Renal pelvis (tissue), 4 donors: ENCODE data around the gene MAST4. TPM values are rescaled to one million over a fixed set of nuclear protein-coding genes. Genes with fewer than 3 reads are reported as not detected.

Experiments
- DNase-seq: peaks from one replicate; pipeline ENCODE4 v3.0.0-alpha.2; 2013
- polyA plus RNA-seq, 3 donors: library from polyadenylated mRNA; unstranded; fragments of 120-200 nt; gene quantifications; one replicate each; pipeline ENCODE4 v1.2.1, GENCODE V29; 2013; ENCODE audit not compliant: insufficient read length in 3 of 3

Gene MAST4
- polyA plus RNA-seq, 3 donors: 14.8 to 20.3 (median 19.0) TPM

DNA sequence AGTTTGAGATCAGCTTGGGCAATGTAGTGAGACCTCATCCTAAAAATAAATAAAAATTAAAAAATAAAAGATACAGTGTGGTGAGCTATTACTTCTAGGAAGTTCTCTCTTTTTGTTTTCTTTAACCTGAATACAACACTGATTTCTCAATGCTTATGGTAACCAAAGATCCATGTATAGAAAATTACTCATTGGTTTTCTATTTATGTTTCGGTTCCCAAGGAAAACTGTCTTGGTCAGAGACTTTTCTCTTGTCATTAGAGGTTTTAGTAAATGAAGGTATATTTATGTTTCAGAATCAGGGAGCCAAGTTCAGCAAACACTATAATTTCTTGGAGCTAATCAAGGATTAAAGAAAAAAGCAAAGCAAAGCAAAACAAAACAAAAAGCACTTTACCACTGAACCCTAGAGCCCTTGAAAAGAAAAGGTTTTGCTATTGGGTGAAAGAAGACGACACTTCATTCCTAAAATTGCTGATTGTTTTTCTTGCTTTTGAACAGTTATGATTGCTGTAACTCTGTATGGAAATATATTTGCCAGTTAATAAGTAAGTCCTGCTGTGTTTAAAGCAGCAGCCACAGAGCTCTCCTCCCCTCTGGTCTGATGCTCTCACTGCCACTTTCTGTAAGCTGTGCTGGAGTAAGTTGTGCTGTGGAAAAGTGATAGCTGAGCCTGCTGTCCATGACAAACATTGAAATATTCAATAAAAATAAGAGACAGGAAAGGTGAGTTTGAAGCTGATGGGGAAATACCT lies 302.2 kb downstream of the MAST4 start:
- DNase-seq: no peak

DNA sequence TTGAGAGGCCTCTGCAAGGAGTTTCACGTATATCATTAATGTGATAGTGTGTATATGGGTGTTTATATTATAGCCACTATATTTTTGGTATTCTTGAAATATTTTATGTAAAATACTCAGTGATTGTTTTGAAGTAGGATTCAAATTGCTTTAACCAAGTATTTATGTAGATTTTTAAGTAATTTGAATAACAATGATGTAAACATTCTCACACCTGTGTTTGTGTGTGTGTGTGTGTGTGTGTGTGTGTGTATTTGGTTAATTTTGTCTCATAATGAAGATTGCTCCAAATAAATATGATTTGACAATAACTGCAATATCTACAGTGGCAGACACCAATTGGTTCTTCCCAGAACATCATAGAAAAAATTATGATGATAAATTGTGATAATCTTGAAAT lies 307.0 kb downstream of the MAST4 start:
- no peak for DNase-seq

DNA sequence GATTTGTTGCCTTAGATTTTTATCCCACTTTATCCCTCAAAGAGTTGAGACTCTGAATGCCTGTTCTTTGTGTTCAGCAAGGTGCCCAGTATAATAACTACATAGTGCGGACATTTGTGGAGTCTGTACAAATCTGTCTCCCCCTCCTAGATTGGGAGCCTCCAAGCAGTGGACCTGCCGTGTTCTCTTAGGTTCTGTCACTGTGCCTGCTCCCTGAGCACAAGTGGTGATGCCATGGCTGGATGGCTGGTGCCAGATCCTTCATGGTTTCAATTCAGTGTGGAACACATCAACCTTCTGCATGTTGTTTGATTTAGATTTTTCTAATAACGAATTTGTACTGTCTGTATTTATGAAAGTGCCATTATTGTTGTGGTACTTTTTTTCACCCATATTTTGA lies 307.5 kb downstream of the MAST4 start:
- no peak for DNase-seq

DNA sequence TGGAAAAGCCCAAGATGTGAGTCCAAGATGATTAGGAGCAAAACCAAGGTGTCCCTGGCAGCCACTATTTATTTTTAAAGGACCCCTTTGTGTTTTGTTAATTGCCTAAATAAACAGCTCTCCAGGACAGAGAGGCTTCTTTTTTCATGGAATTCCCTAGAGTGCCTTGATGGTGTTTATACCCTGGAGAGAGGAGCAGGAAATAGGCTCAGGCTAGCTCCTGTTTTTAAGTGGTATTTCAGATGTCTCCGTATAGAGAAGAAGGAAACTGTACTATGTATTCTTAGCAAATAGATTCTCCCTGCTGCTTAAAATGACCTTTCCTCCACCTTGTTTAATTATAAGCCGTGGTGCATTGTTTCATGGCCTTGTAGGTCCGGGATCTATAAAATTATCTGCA lies 308.0 kb downstream of the MAST4 start:
- DNase-seq: no peak

DNA sequence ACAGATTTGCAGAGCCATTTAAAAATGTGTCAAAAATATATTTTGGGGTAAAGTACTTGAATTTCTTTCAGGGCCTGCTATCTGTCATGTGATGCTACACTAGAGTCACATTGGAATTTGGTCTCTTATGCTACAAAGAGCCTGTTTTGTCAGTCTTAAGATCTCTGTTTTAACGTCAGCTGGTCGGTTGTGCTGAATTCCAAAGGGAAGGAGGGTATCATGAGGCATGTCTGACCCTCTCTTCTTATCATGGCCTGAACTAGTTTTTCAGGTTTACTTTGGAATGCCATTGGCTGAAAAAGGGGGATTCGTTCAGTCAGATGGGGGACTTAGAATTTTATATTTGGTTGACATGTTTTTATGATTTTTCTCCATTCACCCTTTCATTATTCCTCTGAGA lies 309.8 kb downstream of the MAST4 start:
- DNase-seq: no peak

DNA sequence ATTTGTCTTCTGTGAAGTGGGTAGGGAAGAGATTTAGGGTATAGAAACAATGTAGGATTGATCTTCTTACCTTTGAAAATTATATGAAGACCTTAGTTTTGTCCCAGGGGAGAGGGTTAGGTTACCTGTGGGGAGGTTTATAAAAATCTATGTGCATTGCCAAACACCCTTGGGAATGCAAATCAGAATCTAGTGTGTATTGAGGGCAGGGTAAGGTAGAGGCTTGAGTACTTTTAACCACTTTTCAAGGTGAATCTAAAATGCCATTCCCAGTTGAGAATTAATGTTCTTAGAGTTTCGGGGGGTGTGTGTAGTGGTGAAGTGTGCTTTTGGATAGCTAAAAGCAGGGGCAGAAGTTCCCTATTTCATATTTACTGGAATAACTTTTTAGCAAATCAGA lies 312.0 kb downstream of the MAST4 start:
- no peak for DNase-seq

DNA sequence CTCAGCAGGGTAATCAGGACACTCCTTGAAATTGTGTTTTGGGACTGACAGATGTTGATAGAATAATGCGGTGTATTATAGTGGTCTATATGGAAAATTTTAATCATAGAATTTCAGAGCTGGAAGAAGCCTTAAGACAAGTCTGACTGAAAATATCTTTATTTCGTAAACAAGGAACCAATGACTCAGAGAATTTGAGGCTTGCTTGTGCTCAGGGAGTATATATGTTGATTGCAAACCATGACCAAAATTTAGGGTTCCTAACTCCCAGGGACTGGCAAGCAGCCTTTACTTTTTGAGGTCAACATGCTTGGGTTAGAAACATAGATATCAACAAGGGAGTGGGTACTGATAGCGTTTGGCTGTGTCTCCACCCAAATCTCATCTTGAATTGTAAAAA lies 313.2 kb downstream of the MAST4 start:
- no peak for DNase-seq

DNA sequence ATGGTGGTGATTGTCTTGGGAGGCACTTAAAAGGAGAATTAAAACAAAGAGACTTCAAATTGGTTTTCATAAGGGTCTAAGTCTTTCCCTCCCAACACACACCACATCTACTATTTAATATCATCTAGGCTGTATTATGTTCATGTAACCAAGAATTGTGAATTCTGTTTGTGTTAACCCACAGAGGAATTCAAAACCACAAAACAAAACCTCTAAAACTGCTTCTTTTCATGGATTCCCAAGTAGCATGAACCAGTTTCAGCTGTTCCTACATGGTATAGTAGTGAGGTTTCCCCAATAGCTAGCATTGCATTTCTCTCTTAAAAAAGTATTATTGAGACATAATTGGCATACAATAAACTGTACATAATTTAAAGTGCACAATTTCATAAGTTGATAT lies 316.6 kb downstream of the MAST4 start:
- no peak for DNase-seq

DNA sequence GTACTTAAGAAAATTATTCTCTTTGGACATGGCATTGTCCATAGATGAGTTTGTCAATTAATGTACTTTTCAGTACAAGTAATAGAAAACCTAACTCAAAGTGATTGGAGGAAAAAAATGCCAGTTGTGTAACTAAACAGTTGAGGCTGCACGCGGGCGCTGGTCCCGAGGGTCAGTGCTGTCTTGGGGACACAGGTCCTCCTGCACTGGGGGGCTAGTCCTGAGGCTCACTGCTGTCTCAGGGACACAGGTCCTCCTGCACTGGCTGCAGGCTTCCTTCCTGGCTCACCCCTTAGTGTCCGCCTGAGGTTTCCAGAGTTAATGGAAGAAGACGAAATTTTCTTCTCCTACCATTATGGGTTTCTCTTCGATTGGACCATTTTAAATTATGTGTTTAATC lies 319.3 kb downstream of the MAST4 start:
- DNase-seq: no peak

DNA sequence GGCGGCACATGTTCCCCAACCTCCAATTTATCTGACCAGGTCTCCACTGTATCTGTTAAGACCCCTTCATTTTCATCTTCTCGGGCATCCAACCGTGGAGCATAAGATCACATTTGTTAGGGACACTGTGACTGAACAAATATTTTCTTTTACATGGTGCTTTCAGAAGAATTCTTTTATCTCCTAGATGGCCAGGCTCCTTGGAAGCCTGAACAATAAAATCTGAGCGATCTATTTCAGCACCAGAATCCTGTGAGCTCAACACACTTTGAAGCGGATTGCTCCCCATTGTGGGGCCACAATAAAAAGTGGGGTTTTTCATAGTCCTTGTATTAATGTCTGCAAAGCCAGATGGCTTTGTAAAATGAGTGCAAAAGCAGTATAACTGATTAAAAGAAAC lies 326.7 kb downstream of the MAST4 start:
- DNase-seq: no peak

DNA sequence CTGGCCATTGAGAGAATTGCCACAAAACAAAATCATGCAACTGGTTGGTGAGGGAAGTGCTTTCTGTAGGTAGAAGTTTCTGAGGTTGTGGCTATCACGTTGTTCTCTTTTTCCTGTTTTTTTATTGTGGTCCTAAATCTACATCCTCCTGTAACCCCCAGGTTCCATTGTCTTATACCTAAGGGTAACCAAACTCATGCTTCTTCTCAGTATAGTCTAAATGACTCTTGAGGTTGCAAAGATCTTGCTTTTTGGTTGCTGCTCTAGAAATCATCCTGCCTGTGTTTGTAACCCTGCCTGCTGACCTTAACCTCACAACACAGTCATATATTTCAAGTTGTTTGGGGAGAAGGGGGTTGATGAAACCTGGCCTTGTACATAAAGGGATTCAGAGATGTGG lies 327.3 kb downstream of the MAST4 start:
- DNase-seq: no peak

DNA sequence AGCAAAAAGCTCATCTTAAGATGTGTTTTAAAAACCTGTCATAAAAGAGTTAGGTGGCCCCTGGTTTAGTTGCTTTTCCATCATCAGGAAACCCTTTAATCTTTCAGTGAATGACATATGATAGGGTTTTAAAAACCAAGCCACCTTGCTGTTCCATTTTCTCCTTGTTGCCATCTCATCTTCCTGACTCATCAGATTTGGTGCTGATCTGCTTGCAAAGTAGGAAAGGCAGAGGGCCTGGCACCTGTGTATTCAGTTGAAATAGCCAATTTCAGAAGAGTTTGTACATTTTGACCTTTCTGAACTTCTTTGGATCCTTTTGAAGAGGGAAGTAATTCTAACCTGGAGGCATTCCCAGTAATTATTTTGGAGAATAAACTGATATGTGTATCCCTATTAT lies 327.7 kb downstream of the MAST4 start:
- DNase-seq: no peak

DNA sequence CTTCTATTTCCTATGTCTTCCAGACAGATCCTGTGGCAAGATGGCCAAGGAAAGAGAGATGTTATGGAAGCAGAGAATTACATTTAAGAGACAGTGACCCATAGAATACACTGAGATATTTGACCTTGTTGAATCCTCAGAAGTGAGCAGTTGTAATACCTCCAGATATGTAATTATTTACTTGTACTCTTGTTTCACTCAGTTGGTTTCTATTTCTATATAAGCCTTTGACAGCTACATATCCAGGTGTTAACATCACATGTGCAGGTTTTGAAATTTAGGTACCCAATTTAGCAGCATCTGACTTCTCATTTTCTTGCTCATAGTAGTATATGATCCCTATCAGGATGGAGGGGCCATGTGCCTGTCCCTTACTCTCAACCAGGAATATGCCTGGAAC lies 330.9 kb downstream of the MAST4 start:
- DNase-seq: no peak

DNA sequence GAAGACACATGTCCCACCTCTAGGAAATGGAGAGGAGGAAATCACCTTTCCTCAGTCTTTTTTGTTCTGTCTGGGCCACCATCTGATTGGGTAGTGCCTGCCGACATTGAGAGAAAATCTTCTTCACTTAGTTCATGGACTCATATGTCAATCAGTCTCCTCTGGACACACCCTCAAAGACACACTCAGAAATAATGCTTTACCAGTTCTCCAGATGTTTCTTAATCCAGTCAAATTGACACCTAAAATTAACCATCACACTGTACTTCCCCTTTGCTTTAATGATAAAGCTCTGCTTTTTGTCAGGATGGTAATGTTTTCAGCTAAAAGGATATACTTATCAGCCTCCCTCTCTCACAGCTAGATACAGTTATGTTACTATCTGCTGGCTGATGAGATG lies 333.1 kb downstream of the MAST4 start:
- DNase-seq: no peak

DNA sequence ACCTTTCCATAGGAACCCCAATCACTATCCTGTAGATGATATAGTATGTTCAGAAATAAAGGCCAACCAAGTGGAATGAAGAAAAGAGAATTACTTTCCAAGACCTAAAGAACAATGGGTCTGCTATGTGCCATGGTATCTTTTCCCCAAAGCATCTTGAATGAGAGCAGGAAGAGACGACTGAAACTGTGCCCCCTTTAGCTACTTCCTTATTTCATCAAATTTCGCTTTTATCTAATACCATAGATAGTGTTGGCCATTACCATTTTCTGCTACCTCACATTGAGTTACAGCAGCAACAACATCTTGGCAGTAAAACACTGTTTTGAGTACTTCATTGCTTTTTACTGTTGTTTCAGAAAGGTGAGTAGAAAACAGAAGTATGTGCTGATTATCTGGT lies 333.8 kb downstream of the MAST4 start:
- DNase-seq: no peak

DNA sequence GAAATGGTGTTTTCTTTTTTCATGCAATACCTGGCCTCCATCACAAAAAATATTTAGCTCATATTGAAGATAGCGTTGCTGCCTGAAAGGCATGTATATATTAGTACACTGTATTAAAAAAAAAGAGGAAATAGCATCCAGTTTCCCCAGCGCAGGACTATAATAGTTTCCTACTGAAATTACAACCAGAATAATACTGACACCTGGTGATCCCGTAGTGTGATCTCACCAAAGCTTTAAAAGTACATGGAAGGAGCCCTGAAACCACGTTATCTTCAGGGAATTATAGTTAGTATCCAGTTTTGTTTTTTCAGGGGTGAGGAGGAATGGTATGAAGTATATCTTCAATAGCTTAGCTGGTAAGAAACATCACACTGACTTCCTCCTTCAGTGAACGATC lies 335.5 kb downstream of the MAST4 start:
- DNase-seq: no peak

DNA sequence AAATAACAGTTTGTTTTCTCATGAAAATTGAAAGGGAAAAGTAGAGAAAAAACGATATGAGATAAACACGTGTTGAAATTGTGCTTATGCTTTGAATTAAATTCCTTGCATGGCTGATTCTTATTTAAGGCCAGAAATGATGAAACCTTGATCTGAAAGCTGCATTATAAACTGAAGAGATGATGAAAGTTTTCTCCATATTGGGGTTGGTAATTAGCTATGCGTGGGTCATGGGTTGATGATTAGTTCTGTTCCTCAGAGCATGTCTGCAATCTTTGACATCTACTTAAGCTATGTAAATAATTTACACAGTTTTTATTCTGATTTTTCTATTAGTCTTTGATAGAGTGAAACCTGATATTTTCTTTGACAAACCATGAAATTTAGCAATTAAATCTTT lies 336.3 kb downstream of the MAST4 start:
- DNase-seq: no peak

DNA sequence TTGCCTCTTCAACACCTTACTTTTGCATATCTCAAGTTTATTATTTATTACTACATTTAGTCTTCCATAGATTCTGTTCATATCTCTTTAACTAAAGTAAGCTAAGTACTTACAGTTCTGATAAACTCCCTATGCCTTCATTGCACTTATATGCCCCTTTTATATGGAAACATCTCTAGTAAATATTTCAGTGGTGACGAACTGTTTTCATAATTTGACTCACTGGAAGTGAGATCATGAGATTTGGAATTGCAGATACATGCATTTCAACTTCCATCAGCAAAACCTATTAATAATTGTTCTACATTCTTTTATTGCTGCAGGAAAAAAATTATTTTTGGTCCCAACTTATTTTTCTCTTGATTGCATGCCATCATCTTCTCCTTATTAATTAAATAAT lies 336.9 kb downstream of the MAST4 start:
- no peak for DNase-seq

DNA sequence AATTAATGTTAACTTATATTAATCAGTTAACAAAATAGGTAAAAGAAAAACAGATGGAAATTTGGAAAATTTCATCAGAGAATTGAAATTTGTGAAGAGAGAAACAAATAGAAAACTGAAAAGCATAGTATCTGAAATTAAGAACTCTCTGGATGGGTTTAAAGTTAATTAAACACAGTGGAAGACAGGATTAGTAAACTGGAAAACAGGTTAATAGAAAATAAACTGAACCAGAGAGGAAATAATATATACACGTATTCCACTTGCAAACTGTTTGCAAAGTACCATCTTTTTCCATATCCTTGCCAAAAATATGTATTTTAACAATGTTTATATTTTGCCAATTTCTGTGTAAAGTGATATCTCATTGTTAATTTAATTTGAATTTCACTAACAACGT lies 342.9 kb downstream of the MAST4 start:
- DNase-seq: no peak

DNA sequence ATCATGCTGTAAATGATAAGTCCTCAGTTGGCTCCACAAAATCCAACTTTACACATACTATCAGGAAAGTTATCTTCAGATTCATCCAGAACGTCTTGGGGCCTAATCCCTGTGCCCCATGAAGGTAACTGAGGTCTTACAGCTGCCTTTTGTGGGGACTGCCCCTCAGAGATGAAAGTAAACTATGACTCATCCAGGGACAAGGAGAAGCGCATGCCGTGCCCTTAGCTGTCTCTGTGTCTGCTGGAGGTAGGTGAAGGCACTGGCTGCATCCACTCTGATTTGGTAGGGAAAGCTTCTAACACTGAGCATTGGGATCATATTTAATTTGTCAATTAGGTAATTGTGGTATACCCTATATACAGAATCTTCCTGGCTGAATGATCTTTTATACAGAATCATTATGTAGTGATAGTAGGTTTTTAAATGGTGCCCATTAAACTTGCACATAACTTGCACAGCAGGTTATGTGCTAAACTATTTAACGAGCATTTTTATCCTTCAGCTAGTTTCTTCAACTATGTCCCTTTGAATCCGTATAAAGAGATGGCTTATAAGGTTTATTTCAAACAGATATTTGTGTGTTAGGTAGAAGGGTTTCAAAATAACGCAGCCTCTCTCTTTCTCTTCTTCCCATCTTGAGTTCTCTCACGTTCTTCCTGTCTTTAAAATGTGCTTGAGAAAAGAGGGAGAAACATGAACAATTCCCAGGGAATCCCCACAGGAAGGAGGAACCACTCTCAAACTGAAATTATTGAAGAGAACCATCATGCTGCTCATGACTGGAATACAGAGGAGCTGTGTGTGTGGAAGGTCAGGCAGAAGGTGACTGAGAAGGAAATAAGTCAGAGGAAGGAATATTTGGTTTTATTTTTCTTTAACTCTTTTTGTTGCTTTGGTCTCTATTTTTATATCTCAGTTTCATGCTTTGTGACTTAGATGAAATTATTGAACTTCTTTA lies 349.5 kb downstream of the MAST4 start:
- no peak for DNase-seq

DNA sequence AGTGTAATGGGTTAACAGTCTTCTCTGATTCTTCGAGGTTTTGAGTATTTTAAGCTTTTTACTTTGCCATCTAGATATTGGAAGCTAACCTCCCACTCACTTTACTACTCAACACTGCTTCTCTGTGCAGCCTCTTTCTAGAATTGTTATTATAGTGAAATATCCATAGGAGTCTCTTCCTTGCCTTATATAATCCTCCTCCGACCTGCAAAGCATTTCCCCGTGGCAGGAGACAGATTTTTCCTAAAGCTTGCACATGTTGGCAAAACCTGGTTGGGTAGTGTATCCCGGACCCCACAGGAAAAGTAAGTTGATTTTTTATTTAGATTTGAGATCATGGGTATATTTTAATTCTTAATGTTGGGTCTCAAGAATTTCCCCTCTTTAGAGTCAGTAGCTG lies 351.3 kb downstream of the MAST4 start:
- DNase-seq: no peak

DNA sequence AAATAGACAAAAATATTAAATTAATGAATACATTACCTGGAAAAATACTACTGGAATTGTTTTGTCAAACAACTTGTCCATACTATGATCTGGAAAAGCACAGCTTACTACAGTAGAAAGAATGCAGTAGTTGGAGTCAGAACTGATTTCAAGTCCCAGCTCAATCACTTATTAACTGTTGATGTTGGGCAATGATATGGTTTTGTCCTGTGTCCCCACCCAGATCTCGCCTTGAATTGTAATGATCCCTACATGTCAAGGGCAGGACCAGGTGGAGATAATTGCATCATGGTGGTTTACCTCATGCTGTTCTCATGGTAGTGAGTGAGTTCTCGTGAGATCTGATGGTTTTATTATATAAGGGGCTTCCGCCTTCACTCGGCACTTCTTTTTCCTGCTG lies 352.9 kb downstream of the MAST4 start:
- no peak for DNase-seq

DNA sequence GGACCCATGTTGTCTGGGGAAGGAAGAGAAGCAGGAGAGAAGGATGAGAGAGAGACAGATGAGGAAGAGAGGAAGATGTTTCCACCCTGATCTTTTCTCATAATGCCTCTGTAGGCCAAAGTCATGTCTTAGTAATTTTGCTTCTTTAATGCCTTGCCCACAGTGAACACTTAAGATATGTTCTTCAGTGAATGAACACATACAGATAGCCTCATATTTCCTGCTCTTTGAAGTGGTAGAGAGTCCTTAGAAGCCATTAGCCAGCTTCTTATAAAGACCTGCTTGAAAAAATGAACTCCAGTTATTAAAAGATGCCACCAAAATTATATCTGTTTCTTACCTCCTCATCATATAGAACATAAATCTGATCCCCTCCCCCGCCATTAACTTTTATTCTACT lies 356.0 kb downstream of the MAST4 start:
- no peak for DNase-seq
